Measurements from ENCODE around the gene SHISA6.

DNA sequence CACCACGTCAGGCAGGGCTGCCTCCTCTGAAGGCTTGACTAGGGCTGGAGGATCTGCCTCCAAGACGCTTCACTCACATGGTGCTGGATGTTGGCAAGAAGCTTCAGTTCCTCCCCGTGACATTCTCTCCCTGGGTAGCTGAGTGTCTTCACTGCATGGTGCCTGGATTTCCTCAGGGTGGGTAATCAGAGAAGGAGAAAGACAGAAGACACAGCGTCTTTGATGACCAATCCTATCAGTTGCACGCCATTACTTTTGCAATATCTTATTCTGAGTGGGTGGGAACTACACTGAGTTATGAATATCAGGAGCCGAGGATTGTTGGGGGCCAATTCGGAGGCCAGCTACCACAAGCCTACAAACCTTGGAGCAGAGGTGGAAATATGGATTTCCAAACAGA, 139.7 kb downstream of the SHISA6 start:
- TF ChIP-seq, protein P1, sequence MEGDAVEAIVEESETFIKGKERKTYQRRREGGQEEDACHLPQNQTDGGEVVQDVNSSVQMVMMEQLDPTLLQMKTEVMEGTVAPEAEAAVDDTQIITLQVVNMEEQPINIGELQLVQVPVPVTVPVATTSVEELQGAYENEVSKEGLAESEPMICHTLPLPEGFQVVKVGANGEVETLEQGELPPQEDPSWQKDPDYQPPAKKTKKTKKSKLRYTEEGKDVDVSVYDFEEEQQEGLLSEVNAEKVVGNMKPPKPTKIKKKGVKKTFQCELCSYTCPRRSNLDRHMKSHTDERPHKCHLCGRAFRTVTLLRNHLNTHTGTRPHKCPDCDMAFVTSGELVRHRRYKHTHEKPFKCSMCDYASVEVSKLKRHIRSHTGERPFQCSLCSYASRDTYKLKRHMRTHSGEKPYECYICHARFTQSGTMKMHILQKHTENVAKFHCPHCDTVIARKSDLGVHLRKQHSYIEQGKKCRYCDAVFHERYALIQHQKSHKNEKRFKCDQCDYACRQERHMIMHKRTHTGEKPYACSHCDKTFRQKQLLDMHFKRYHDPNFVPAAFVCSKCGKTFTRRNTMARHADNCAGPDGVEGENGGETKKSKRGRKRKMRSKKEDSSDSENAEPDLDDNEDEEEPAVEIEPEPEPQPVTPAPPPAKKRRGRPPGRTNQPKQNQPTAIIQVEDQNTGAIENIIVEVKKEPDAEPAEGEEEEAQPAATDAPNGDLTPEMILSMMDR (conservative IDR thresholded peaks at IDR 0.05; ENCODE audit: low read depth, low read length): no peak
- TF ChIP-seq EZH2 (IDR thresholded peaks at IDR 0.05; ENCODE audit: borderline replicate concordance, low read depth, low read length, poor library complexity, severe bottlenecking): no peak

Measured in A673 (cell line).